ENCODE results near the gene CLSTN2. TPM values are rescaled to one million over a fixed set of nuclear protein-coding genes. Genes with fewer than 3 reads are reported as not detected.
"Not testable (repeated sequence)": the region's sequence is repeated elsewhere in the genome, so short reads cannot be mapped to it uniquely, and the experiment has no call there.

Gene CLSTN2
- total RNA-seq, 2 donors from 2014 or later, result 13.6 to 28.3 TPM

DNA sequence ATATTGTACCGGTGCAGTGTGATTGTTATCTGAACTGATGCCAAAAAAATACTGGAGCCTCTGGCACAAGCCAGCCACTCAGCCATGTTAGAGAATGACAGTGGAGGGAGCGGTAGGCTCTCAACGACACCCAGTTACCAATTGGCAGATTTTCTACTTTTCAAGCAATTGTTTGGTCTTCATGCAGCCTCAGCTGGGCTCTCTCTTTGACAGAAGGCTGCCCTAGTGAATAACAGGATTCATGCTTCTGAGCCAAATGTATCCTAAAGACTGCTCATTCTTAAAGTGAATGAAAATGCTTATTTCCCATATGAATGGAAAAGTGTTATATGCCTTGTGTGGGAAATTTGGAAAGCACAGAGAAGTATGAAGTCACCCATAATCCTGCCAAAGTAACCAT is 481.7 kb downstream of the CLSTN2 start:
- no peak overlapping the region for H3K27ac ChIP-seq
- H3K27me3 ChIP-seq, result no peaks in the 10 kb centered on the region
- H3K4me1 ChIP-seq, result peaks cover 0 to 11% of the 10 kb centered on the region in 2 donors
- TF ChIP-seq, protein P1, sequence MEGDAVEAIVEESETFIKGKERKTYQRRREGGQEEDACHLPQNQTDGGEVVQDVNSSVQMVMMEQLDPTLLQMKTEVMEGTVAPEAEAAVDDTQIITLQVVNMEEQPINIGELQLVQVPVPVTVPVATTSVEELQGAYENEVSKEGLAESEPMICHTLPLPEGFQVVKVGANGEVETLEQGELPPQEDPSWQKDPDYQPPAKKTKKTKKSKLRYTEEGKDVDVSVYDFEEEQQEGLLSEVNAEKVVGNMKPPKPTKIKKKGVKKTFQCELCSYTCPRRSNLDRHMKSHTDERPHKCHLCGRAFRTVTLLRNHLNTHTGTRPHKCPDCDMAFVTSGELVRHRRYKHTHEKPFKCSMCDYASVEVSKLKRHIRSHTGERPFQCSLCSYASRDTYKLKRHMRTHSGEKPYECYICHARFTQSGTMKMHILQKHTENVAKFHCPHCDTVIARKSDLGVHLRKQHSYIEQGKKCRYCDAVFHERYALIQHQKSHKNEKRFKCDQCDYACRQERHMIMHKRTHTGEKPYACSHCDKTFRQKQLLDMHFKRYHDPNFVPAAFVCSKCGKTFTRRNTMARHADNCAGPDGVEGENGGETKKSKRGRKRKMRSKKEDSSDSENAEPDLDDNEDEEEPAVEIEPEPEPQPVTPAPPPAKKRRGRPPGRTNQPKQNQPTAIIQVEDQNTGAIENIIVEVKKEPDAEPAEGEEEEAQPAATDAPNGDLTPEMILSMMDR (IDR thresholded peaks at IDR 0.05), result no peak
- no peak overlapping the region for H3K4me3 ChIP-seq
- DNase-seq (ENCODE audit: low spot score), result no peak
- H3K36me3 ChIP-seq, result no peaks in the 10 kb centered on the region
- peaks cover 0 to 10% of the 10 kb centered on the region in 2 donors for H3K9me3 ChIP-seq

DNA sequence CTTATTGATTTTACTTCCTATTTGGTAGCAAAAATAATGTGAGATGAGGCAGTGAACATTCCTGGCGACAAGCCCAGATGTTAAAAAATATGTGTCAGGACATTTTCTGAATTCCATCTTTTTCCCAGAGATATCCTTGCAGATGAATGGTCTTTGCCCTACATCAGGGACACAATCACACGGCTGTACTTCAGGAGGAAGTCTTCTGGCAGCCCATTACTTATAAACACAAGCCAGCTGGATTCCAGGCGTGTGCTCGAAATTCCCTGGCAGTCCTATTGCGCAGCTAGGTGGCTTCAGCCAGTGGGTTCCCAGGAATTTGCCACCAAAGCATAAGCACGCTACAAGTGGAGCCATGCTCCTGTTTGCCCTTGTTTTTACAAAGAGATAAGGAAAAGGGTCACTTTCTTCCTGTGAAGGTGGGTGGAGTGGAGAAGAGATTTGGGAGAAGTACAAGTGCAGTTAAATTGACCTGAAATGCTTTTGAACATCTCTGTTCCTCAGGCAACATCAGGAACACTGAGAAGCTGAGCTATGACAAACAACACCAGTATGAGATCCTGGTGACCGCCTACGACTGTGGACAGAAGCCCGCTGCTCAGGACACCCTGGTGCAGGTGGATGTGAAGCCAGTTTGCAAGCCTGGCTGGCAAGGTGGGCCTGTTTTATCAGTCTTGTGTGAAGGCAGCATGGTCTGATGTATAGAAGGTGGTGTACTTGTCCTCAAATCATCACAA is 485.8 kb downstream of the CLSTN2 start:
- no peak for DNase-seq (ENCODE audit: low spot score)
- TF ChIP-seq, protein P1 (IDR thresholded peaks at IDR 0.05), result peak in 1 of 2 donors; percentile 34
- Histone ChIP-seq H3K27me3 (no peaks in the 10 kb centered on the region), H3K36me3 (no peaks in the 10 kb centered on the region), H3K4me3 (no peak overlapping the region), H3K9me3 (no peaks in the 10 kb centered on the region), H3K4me1 (peaks cover 0 to 17% of the 10 kb centered on the region in 2 donors), H3K27ac (no peak overlapping the region)

DNA sequence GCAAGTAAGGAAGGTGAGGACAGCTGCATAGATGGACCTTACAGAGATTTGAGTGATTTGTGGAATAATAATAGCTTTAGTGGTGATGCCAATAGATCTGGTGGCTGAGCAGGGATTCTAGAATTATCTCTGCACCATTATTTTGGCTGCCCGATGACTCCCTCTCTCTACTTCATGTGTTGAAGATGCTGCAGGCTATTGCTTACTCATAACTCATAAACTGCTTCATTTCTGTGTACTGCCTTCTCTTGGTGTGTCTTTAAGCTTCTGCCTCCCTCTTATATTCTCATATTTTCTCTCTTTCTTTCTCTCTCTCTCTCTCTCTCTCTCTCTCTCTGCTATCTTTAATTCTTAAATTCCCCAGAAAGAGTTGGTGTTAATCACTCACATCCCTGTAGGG is 486.9 kb downstream of the CLSTN2 start:
- no peak for DNase-seq (ENCODE audit: low spot score)
- H3K27ac ChIP-seq, result no peak overlapping the region
- H3K4me3 ChIP-seq, result no peak overlapping the region
- H3K36me3 ChIP-seq, result no peaks in the 10 kb centered on the region
- no peaks in the 10 kb centered on the region for H3K27me3 ChIP-seq
- H3K4me1 ChIP-seq, result peaks cover 0 to 17% of the 10 kb centered on the region in 2 donors
- TF ChIP-seq, protein P1 (IDR thresholded peaks at IDR 0.05), result no peak
- no peaks in the 10 kb centered on the region for H3K9me3 ChIP-seq

DNA sequence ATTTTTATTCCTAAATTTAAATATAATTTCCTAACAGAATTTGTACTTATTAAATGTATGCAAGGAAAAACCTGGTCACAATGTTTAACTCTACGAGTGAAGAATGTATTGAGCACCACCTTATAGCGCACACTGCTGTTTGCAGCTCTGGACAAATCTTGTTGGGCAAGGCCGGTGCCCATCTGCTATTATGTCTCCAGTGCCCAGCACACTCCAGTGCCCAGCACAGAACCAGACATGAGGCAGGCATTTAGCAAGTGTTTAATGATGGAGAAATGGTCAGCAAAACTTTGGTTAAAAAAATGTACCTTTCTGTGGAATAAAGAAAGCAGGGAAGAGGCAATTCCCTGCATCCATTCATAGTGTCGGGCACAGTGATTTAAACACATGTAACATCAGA is 488.2 kb downstream of the CLSTN2 start:
- Histone ChIP-seq H3K27ac (no peak overlapping the region), H3K27me3 (no peaks in the 10 kb centered on the region), H3K36me3 (no peaks in the 10 kb centered on the region), H3K9me3 (no peaks in the 10 kb centered on the region), H3K4me1 (peaks cover 0 to 17% of the 10 kb centered on the region in 2 donors), H3K4me3 (no peak overlapping the region)
- peak; percentile 11 for DNase-seq (ENCODE audit: low spot score)
- TF ChIP-seq, protein P1 (IDR thresholded peaks at IDR 0.05), result no peak

DNA sequence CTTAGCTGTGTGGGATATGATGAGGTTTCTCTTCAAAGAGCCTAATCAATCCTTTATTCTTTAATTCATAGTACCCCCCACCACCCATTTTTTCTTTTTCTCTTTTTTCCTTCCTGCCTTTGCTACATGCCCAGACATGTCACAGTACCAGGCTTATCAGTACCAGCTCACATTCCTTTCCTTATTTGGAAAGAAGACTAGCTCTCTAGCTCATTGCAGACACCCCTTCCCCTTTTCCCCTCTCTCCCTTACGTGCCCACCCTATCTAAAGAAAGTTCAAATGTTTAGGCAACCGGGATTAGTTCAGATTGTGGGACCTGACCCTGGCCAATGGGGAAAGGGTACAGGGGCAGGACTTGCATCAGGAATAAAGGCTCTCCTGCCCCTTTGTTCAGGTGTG is 488.6 kb downstream of the CLSTN2 start:
- H3K36me3 ChIP-seq, H3K27ac ChIP-seq, H3K4me3 ChIP-seq, H3K27me3 ChIP-seq, H3K9me3 ChIP-seq: not testable (repeated sequence)
- DNase-seq (ENCODE audit: low spot score), result peak; percentile 26
- H3K4me1 ChIP-seq, result peaks cover 0 to 17% of the 10 kb centered on the region in 2 donors

DNA sequence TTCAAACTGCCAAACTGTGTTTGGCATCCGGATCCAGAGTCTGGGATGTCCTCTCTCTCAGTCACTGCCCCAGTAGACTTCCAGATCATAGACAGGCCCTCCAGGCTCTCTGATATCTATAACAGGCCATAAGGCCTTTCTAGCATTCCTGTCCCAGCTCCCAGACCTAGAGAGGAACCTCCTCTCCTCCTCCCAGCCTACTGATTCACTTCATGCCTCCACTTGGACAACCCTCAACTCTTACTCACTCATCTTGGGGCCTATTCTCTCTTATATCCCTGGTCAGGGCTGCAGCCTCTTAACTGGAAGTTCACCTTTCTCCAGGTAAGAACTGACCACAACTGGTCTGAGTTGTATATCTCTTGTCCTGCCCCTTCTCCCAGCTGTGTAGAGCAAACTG is 489.2 kb downstream of the CLSTN2 start:
- DNase-seq (ENCODE audit: low spot score), result peak; percentile 7
- no peaks in the 10 kb centered on the region for H3K9me3 ChIP-seq
- peaks cover 0 to 17% of the 10 kb centered on the region in 2 donors for H3K4me1 ChIP-seq
- H3K4me3 ChIP-seq, result no peak overlapping the region
- no peaks in the 10 kb centered on the region for H3K36me3 ChIP-seq
- no peak overlapping the region for H3K27ac ChIP-seq
- TF ChIP-seq, protein P1 (IDR thresholded peaks at IDR 0.05), result no peak
- H3K27me3 ChIP-seq, result no peaks in the 10 kb centered on the region

Data from right atrium auricular region (tissue), 2 donors.